HUDEP-2 (cell line): ENCODE measurements around the gene EPHA3.
"Not testable (repeated sequence)": the region's sequence is repeated elsewhere in the genome, so short reads cannot be mapped to it uniquely, and the experiment has no call there.

Experiments
- DNase-seq, 76 experiments: peaks; one replicate each; lab custom pipeline; 2025; ENCODE audit not compliant: unreplicated experiment in 76 of 76; lab: John Stamatoyannopoulos, UW

EPHA3 gene

GRCh38 chr3:89350935-89351334, 243.5 kb downstream of the EPHA3 start:
- not testable (repeated sequence) for DNase-seq

- no peak for DNase-seq
Observed at GRCh38 chr3:89353465-89353864, 246.0 kb downstream of the EPHA3 start.

DNA sequence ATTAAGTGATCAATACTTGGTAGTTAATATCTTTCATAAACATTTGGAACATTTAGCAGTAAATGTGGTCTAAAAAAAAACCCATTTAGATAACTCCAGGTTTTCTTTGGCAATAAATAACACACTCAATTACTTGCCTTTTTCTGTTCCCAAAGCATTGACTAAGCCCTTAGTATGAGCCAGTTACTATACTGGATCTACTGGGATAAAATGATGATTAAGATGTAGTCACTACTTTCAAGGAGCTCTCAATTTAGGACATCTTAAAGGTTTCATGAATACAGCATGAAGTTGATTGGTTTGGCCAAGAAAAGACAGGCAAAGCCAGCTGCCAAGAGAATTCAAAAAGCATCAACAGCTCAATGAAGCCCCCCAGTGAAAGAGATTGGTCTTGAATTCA, 250.9 kb downstream of the EPHA3 start:
- no peak for DNase-seq

GRCh38 chr3:89360156-89360555, 252.7 kb downstream of the EPHA3 start:
- DNase-seq: no peak

- no peak for DNase-seq
Observed at GRCh38 chr3:89362496-89362895, 255.1 kb downstream of the EPHA3 start.

DNA sequence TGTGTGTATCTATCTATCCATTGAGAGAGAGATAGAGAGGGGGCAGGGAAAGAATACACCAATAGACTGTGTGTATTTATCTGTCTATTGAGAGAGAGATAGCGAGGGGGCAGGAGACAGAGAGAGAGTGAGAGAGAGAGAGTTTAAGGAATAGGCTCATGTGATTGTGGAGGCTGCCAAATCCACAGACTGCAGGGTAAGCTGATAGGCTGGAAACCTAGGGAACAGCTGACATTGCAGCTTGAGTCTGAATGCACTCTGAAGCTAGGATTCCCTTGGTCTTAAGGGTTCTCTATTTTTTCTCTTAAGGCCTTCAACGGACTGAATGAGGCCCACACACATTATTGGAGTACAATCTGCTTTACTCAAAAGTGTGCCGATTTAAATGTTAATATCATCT, 255.8 kb downstream of the EPHA3 start:
- no peak for DNase-seq

DNA sequence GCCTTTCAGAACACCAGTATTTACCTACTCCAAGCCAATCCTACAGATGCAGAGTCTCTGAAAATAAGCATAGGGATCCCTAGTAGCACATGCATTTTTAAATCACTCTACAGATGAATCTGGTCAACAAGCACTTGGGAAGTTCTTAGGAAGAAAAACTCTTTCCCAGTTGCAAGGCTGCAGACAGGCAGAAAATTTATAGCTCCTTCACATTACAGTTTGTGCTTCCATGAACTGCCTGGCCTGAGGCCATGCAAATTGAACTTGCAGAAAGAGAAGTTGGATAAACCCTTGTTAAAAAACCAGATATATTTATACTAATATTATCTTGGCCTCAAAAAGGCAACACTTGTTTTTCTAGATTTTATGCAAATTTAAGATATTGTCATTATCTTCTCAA, 256.9 kb downstream of the EPHA3 start:
- DNase-seq: no peak

DNA sequence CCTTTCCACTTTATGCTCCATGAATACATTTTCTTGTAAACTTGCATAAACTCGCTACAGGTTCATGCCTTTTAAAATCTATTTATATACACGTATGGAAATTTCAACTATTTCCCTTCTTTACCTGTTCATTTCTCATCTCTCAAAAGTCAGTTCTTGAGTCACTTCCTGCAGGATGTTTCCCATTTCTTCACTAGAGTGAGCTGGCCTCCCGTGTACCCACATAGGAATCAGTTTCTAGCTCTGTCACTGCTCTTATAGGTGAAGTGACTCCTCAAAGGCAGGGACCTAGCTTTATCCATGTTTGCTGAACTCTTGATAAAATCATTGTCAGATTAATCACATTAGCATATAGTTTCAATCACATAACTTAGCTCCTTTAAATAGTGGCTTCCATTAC, 259.7 kb downstream of the EPHA3 start:
- no peak for DNase-seq

GRCh38 chr3:89368846-89369245, 261.4 kb downstream of the EPHA3 start:
- no peak for DNase-seq

- DNase-seq: no peak
Observed at GRCh38 chr3:89372456-89372855, 265.0 kb downstream of the EPHA3 start.

DNA sequence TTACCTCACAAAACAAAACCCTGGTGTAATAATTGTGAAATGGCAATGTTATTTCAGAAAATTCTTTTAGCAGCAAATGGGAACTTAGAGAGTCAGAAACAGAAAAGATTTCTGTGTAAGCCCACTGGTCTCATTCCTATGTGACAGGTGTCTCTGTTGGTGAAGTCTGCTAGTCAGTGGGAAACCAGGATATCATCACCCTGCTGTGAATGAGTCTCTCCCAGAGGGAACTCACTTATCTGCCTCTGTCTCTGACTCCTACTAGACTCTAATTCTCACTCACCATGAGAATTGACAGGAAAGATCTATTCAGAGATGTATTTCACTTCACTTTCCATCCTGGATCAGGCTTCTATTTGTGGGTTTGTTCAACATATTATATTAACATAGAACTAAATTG, 266.0 kb downstream of the EPHA3 start:
- no peak for DNase-seq

- DNase-seq: no peak
Observed at GRCh38 chr3:89375451-89375850, 268.0 kb downstream of the EPHA3 start.

DNA sequence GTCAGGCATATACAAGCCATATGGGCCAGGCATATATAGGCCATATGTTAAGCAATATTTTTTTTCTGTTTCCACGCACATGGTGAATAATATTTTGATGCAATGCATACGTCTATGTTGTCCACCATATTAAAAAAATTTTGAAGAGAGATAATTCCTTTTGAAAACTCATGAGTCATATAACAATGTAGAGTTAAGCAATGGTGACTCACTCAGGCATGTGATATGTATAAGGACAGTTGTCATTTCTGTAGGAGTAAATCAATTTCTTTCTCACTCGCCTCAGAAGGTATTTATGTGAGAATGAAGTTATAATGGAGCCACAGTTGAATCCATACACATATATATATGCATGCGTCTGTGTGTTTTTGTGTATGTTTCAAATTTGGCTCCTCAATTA, 272.6 kb downstream of the EPHA3 start:
- DNase-seq: no peak

DNA sequence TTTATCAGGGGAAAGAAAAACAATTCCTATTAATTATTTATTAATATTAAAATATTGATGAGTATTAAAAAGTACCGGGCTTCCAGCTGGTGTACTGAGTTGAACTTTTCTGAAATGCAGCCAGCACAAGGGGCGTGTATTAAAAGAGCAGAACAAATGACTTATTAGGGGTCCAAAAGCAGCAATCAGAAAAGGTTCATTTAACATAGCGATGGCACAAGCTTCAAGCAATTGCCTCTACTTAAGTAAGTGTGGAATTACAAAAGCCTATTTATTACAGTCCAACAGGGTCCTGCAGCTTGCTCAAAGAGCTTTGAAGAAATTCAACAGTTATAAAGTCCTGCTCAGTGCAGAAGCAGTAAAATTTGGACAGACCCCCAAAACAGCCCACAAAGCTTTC, 285.6 kb downstream of the EPHA3 start:
- DNase-seq: no peak

- no peak for DNase-seq
Observed at GRCh38 chr3:89395456-89395855, 288.0 kb downstream of the EPHA3 start.

DNA sequence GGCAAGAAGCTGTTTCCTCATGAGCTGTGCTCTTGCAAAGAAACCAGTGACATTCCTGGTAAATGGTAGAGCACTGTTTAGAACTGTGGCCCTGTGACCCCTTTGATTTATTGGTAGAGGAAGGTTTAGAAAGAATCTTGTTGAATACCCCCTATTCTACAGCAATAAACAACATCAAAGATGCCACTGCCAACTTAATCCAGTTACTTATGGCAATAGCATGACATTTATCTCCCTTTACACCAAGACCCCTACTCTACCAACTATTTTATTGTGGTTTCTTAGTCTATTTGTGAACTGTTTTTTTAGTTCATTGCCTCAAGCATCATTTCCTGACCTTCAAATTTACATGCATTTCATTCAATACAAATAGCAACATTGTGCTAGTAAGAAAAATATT, 288.6 kb downstream of the EPHA3 start:
- no peak for DNase-seq

DNA sequence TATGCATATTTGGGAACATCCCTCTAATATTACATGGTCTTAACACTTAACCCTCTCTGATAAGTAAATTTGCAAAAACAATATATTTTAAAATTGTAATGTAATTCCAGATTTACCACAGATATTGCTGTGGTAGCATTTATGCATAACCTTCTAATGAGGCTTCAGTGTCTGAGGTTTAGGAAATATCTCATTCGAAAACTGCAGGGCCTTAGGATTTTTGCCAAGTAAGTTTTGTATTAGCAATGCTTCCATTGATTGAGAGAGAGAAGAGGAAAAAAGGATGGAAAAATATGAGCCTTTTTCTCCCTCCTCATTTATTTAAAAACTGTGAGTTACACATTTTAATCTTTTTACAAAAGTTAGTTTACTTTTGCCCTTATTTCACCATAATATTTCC, 294.6 kb downstream of the EPHA3 start:
- no peak for DNase-seq

DNA sequence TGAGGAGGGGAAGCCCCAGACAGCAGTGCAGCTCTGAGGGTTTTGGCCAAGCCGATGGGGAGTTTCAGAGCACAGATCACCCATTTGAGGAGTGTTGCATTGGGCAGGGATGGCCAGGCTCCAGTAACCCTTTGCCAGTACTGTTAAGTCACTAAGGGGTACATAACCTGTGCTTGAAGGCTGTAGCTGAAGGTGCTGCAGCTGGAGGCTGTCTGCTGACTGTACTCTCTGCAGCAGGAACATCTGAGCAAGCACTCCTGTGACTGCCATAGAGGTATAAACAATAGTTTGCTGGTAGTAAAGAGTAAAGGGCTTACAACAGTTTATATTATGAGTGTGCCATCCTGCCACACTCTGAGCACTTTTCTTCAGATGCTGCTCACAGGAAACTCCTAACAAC, 297.8 kb downstream of the EPHA3 start:
- DNase-seq: no peak

- DNase-seq: no peak
Observed at GRCh38 chr3:89405593-89405992, 298.2 kb downstream of the EPHA3 start.

GRCh38 chr3:89411201-89411600, 303.8 kb downstream of the EPHA3 start:
- peak in 1 of 76 experiments; percentile 1 for DNase-seq

DNA sequence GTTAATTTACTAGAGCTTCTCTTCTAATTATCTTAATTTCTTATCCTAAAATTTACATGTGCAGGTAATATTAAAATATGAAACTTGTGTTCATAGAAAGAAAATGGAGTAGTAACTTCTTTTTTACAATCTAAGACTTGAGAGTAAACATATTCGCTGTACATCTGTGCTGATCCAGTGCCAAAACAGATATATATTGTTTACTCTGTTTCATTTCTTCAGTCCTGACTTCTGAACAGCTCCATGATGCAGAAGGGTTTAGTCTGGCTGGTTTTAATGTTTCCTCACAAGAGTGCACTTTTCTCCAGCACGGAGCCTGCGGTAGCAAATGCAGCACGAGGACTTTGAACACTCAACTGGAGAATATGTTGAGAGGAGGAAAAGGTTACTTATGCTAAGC, 306.8 kb downstream of the EPHA3 start:
- DNase-seq: no peak

- no peak for DNase-seq
Observed at GRCh38 chr3:89419647-89420241, 312.3 kb downstream of the EPHA3 start.

GRCh38 chr3:89426060-89426459, 318.6 kb downstream of the EPHA3 start:
- DNase-seq: no peak
